SK-N-SH (cell line): ENCODE results near the gene PRR12.

ENCODE experiments used
- POLR2AphosphoS5 ChIP-seq: IDR thresholded peaks from 2 replicates; pipeline ENCODE4 v1.6.1; 2012; ENCODE audit warnings: low read depth, low read length
- SIN3A ChIP-seq: IDR thresholded peaks from 2 replicates; pipeline ENCODE4 v1.6.1; 2012; ENCODE audit warnings: low read depth, mild to moderate bottlenecking, low read length, moderate library complexity, borderline replicate concordance
- TF ChIP-seq, protein P1 (sequence below): fragments of 200-600 bp; sonication (generic); IDR thresholded peaks from 2 replicates; pipeline ENCODE4 v1.6.1; 2017; ENCODE audit warnings: antibody characterized with exemption, mild to moderate bottlenecking, moderate library complexity
- TF ChIP-seq, protein P2 (sequence below): IDR thresholded peaks from 2 replicates; pipeline ENCODE4 v1.6.1; 2012; ENCODE audit warnings: mild to moderate bottlenecking, low read depth, low read length, moderate library complexity
- TF ChIP-seq, protein P3 (sequence below): IDR thresholded peaks from 2 replicates; pipeline ENCODE4; 2012

DNA sequence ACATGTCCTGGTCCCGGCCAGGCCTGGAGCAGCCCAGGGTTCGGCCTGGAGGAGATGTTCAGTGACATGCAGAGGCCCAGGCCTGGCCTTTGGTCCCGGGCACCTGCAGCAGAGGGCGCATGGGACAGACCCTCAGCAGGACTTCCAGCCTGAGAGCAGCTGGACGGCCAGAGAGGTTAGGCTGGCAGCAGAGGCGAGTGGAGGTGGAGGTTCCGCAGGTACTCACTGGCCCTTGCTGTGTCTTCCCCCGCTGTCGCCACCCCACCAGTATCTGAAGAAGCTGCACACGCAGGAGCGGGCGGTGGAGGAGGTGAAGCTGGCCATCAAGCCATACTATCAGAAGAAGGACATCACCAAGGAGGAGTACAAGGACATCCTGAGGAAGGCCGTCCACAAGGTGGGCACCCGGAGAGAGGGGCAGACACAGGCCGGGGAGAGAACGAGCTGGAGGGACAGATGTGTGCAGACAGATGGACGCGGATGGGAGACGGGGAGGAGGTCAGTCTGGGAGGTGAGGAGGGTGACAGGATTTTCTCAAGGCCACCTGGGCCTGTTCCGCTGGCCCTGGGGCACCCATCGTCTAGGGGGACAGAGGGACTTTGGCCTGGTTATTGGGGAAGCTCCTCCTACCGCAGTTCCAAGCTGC, 66.6 kb downstream of the PRR12 start:
- TF ChIP-seq, protein P1, sequence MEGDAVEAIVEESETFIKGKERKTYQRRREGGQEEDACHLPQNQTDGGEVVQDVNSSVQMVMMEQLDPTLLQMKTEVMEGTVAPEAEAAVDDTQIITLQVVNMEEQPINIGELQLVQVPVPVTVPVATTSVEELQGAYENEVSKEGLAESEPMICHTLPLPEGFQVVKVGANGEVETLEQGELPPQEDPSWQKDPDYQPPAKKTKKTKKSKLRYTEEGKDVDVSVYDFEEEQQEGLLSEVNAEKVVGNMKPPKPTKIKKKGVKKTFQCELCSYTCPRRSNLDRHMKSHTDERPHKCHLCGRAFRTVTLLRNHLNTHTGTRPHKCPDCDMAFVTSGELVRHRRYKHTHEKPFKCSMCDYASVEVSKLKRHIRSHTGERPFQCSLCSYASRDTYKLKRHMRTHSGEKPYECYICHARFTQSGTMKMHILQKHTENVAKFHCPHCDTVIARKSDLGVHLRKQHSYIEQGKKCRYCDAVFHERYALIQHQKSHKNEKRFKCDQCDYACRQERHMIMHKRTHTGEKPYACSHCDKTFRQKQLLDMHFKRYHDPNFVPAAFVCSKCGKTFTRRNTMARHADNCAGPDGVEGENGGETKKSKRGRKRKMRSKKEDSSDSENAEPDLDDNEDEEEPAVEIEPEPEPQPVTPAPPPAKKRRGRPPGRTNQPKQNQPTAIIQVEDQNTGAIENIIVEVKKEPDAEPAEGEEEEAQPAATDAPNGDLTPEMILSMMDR: no peak
- TF ChIP-seq, protein P2, sequence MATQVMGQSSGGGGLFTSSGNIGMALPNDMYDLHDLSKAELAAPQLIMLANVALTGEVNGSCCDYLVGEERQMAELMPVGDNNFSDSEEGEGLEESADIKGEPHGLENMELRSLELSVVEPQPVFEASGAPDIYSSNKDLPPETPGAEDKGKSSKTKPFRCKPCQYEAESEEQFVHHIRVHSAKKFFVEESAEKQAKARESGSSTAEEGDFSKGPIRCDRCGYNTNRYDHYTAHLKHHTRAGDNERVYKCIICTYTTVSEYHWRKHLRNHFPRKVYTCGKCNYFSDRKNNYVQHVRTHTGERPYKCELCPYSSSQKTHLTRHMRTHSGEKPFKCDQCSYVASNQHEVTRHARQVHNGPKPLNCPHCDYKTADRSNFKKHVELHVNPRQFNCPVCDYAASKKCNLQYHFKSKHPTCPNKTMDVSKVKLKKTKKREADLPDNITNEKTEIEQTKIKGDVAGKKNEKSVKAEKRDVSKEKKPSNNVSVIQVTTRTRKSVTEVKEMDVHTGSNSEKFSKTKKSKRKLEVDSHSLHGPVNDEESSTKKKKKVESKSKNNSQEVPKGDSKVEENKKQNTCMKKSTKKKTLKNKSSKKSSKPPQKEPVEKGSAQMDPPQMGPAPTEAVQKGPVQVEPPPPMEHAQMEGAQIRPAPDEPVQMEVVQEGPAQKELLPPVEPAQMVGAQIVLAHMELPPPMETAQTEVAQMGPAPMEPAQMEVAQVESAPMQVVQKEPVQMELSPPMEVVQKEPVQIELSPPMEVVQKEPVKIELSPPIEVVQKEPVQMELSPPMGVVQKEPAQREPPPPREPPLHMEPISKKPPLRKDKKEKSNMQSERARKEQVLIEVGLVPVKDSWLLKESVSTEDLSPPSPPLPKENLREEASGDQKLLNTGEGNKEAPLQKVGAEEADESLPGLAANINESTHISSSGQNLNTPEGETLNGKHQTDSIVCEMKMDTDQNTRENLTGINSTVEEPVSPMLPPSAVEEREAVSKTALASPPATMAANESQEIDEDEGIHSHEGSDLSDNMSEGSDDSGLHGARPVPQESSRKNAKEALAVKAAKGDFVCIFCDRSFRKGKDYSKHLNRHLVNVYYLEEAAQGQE: no peak
- TF ChIP-seq POLR2AphosphoS5 (no peak), SIN3A (no peak)
- TF ChIP-seq, protein P3, sequence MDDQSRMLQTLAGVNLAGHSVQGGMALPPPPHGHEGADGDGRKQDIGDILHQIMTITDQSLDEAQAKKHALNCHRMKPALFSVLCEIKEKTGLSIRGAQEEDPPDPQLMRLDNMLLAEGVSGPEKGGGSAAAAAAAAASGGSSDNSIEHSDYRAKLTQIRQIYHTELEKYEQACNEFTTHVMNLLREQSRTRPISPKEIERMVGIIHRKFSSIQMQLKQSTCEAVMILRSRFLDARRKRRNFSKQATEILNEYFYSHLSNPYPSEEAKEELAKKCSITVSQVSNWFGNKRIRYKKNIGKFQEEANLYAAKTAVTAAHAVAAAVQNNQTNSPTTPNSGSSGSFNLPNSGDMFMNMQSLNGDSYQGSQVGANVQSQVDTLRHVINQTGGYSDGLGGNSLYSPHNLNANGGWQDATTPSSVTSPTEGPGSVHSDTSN: no peak
